Mononuclear cell (primary cell): Measurements from ENCODE around the gene NEDD8. TPM values are rescaled to one million over a fixed set of nuclear protein-coding genes. Genes with fewer than 3 reads are reported as not detected.

Experiments
- H3K27me3 ChIP-seq: 2 replicates; pipeline ENCODE4 v1.6.0; 2011; ENCODE audit warnings: low read length, control low read depth; ENCODE audit not compliant: insufficient read depth
- H3K4me1 ChIP-seq: 2 replicates; pipeline ENCODE4 v1.5.1; 2011; ENCODE audit warnings: mild to moderate bottlenecking, low read length, control low read depth; ENCODE audit not compliant: insufficient read depth
- H3K4me3 ChIP-seq: 2 replicates; pipeline ENCODE4 v1.5.1; 2011; ENCODE audit warnings: mild to moderate bottlenecking, low read length, moderate library complexity
- H3K9me3 ChIP-seq: 2 replicates; pipeline ENCODE4 v1.5.1; 2011; ENCODE audit warnings: low read depth, mild to moderate bottlenecking, control low read depth, low read length
- total RNA-seq: library from RNA; depleted of rRNA; stranded (reverse); fragments of >200 nt; gene quantifications from one replicate; pipeline ENCODE4 v1.2.3, GENCODE V29; 2012

The NEDD8 gene
- total RNA-seq, 1 donor = 51.2 TPM

- Histone ChIP-seq H3K9me3 (no peaks in the 10 kb centered on the region), H3K4me3 (no peak overlapping the region), H3K27me3 (no peaks in the 10 kb centered on the region), H3K4me1 (peaks cover 31% of the 10 kb centered on the region)
These were observed 42.7 kb downstream of the NEDD8 start for GRCh38 chr14:24189460-24189859.

- peaks cover 27% of the 10 kb centered on the region for H3K4me1 ChIP-seq
- H3K4me3 ChIP-seq = no peak overlapping the region
These were observed 43.1 kb downstream of the NEDD8 start for GRCh38 chr14:24189059-24189375.

GRCh38 chr14:24188251-24189058 lies 43.7 kb downstream of the NEDD8 start, which contains the start of gene IPO4:
IPO4 (minus strand) TSS chr14:24188816; CDS start chr14:24188787, 29 bp downstream.
- Histone ChIP-seq H3K4me1 (peaks cover 27% of the 10 kb centered on the region), H3K27me3 (no peaks in the 10 kb centered on the region), H3K9me3 (no peaks in the 10 kb centered on the region), H3K4me3 (peak within 1 kb of the TSS; percentile 57)

More at GRCh38 chr14:24189059-24189375, 43.1 kb downstream of the NEDD8 start:
- Histone ChIP-seq H3K9me3 (no peaks in the 10 kb centered on the region), H3K27me3 (no peaks in the 10 kb centered on the region)

- Histone ChIP-seq H3K4me1 (peaks cover 27% of the 10 kb centered on the region), H3K4me3 (no peak overlapping the region), H3K9me3 (no peaks in the 10 kb centered on the region), H3K27me3 (no peaks in the 10 kb centered on the region)
These were observed 44.6 kb downstream of the NEDD8 start for GRCh38 chr14:24187539-24187915.

GRCh38 chr14:24186831-24187538 lies 45.2 kb downstream of the NEDD8 start:
- Histone ChIP-seq H3K4me3 (no peak overlapping the region), H3K4me1 (peaks cover 27% of the 10 kb centered on the region)

GRCh38 chr14:24185741-24186140 lies 46.4 kb downstream of the NEDD8 start:
- Histone ChIP-seq H3K4me3 (no peak overlapping the region), H3K4me1 (peaks cover 27% of the 10 kb centered on the region), H3K27me3 (no peaks in the 10 kb centered on the region), H3K9me3 (no peaks in the 10 kb centered on the region)

More at GRCh38 chr14:24186831-24187538, 45.2 kb downstream of the NEDD8 start:
- no peaks in the 10 kb centered on the region for H3K27me3 ChIP-seq
- no peaks in the 10 kb centered on the region for H3K9me3 ChIP-seq

- no peaks in the 10 kb centered on the region for H3K27me3 ChIP-seq
- H3K4me3 ChIP-seq = no peak overlapping the region
- H3K4me1 ChIP-seq = peaks cover 27% of the 10 kb centered on the region
- no peaks in the 10 kb centered on the region for H3K9me3 ChIP-seq
These were observed 47.1 kb downstream of the NEDD8 start for GRCh38 chr14:24185026-24185425.

GRCh38 chr14:24184104-24184970 lies 47.8 kb downstream of the NEDD8 start:
- Histone ChIP-seq H3K4me3 (no peak overlapping the region), H3K4me1 (peaks cover 24% of the 10 kb centered on the region), H3K27me3 (no peaks in the 10 kb centered on the region), H3K9me3 (no peaks in the 10 kb centered on the region)

GRCh38 chr14:24183014-24183481 lies 49.1 kb downstream of the NEDD8 start:
- no peaks in the 10 kb centered on the region for H3K9me3 ChIP-seq
- H3K4me3 ChIP-seq = no peak overlapping the region
- H3K27me3 ChIP-seq = no peaks in the 10 kb centered on the region
- H3K4me1 ChIP-seq = peaks cover 13% of the 10 kb centered on the region

- H3K4me1 ChIP-seq = peaks cover 6% of the 10 kb centered on the region
- H3K9me3 ChIP-seq = no peaks in the 10 kb centered on the region
- H3K27me3 ChIP-seq = no peaks in the 10 kb centered on the region
- H3K4me3 ChIP-seq = no peak overlapping the region
These were observed 49.9 kb downstream of the NEDD8 start for GRCh38 chr14:24182110-24182882.

GRCh38 chr14:24181371-24182077 lies 50.6 kb downstream of the NEDD8 start:
- H3K27me3 ChIP-seq = no peaks in the 10 kb centered on the region
- H3K9me3 ChIP-seq = no peaks in the 10 kb centered on the region
- no peaks in the 10 kb centered on the region for H3K4me1 ChIP-seq
- no peak overlapping the region for H3K4me3 ChIP-seq

- H3K9me3 ChIP-seq = no peaks in the 10 kb centered on the region
- H3K4me3 ChIP-seq = no peak overlapping the region
- no peaks in the 10 kb centered on the region for H3K27me3 ChIP-seq
- H3K4me1 ChIP-seq = no peaks in the 10 kb centered on the region
These were observed 52.0 kb downstream of the NEDD8 start for GRCh38 chr14:24179961-24180796.

- Histone ChIP-seq H3K4me1 (no peaks in the 10 kb centered on the region), H3K27me3 (no peaks in the 10 kb centered on the region), H3K9me3 (no peaks in the 10 kb centered on the region), H3K4me3 (no peak overlapping the region)
These were observed 52.7 kb downstream of the NEDD8 start for GRCh38 chr14:24179294-24179960.
